ENCODE measurements around the gene RBM19.

Gene RBM19

GRCh38 chr12:113879658-113880057 lies 86.5 kb downstream of the RBM19 start:
- no peak for DNase-seq

GRCh38 chr12:113877607-113878006 lies 88.5 kb downstream of the RBM19 start:
- DNase-seq = no peak

- DNase-seq = no peak
Measured at GRCh38 chr12:113876160-113876559, 90.0 kb downstream of the RBM19 start.

- no peak for DNase-seq
Measured at GRCh38 chr12:113875691-113876090, 90.4 kb downstream of the RBM19 start.

- DNase-seq = no peak
Measured at GRCh38 chr12:113874999-113875561, 91.0 kb downstream of the RBM19 start.

- no peak for DNase-seq
Measured at GRCh38 chr12:113874326-113874725, 91.8 kb downstream of the RBM19 start.

GRCh38 chr12:113873740-113874139 lies 92.4 kb downstream of the RBM19 start:
- DNase-seq = no peak

- DNase-seq = no peak
Measured at GRCh38 chr12:113870890-113871289, 95.2 kb downstream of the RBM19 start.

- DNase-seq = no peak
Measured at GRCh38 chr12:113870035-113870434, 96.1 kb downstream of the RBM19 start.

- DNase-seq = no peak
Measured at GRCh38 chr12:113868365-113868764, 97.8 kb downstream of the RBM19 start.

- no peak for DNase-seq
Measured at GRCh38 chr12:113867258-113867657, 98.9 kb downstream of the RBM19 start.

GRCh38 chr12:113866496-113866895 lies 99.6 kb downstream of the RBM19 start:
- DNase-seq = no peak

- no peak for DNase-seq
Measured at GRCh38 chr12:113863455-113863845, 102.7 kb downstream of the RBM19 start.

- DNase-seq = no peak
Measured at GRCh38 chr12:113862590-113863454, 103.3 kb downstream of the RBM19 start.

- DNase-seq = no peak
Measured at GRCh38 chr12:113861708-113862312, 104.3 kb downstream of the RBM19 start.

- DNase-seq = no peak
Measured at GRCh38 chr12:113860950-113861349, 105.2 kb downstream of the RBM19 start.

GRCh38 chr12:113860059-113860820 lies 105.9 kb downstream of the RBM19 start:
- no peak for DNase-seq

GRCh38 chr12:113858841-113859386 lies 107.2 kb downstream of the RBM19 start:
- no peak for DNase-seq

GRCh38 chr12:113857371-113857770 lies 108.8 kb downstream of the RBM19 start:
- DNase-seq = no peak

- DNase-seq = no peak
Measured at GRCh38 chr12:113855998-113856397, 110.1 kb downstream of the RBM19 start.

- DNase-seq = no peak
Measured at GRCh38 chr12:113854385-113855142, 111.6 kb downstream of the RBM19 start.

GRCh38 chr12:113853491-113853890 lies 112.6 kb downstream of the RBM19 start:
- no peak for DNase-seq
